Myocyte (in vitro differentiated cells): Measurements from ENCODE around the gene KLF6. TPM values are rescaled to one million over a fixed set of nuclear protein-coding genes. Genes with fewer than 3 reads are reported as not detected.
"Not testable (repeated sequence)": the region's sequence is repeated elsewhere in the genome, so short reads cannot be mapped to it uniquely, and the experiment has no call there.

ENCODE experiments used
- DNase-seq: peaks from one replicate; pipeline ENCODE4 v3.0.0-alpha.2; 2012; ENCODE audit warnings: low read depth
- total RNA-seq: library from RNA; depleted of rRNA; stranded (reverse); fragments of >200 nt; gene quantifications from 2 replicates; pipeline ENCODE4 v1.2.3, GENCODE V29; 2014

The KLF6 gene
- total RNA-seq, 1 donor from 2014 or later: 14.9 TPM

DNA sequence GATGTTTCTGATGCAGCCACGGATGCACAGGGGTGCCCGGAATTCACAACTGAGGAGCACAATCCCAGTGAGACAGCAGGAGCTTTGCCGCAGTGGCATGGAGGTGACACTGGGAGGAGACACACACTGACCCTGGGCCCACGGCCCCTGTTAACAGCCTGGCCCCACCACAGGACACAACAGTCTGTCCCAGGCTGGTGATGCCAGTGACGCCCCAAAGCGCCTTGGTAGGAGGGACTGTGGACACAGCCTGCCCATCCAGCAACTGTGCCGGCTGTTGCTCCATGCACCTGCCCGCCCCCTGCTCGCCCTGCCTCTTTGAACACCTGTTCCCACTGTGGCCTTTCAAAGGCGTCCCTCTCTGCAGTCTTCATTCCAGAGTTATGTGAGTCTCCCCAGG is 49.8 kb downstream of the KLF6 start:
- peak; percentile 27 for DNase-seq

DNA sequence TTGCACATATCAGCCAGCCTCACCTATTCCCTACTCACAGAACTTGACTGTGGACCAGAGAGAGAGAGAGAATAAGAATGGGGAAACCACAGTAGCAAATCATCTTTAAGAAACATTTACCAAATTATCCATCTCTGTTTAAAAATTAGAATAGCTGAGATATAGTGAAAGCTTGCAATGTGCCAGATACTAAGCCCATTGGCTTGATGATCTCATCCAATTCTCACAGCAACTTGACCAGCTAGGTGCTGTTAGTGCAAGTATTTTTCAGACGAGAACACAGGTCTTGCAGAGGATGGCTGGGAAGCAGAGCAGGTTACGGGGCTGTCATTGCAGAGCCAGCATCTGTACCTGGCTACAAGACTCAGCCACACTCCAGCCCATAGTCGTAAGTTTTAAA is 50.9 kb downstream of the KLF6 start:
- no peak for DNase-seq

DNA sequence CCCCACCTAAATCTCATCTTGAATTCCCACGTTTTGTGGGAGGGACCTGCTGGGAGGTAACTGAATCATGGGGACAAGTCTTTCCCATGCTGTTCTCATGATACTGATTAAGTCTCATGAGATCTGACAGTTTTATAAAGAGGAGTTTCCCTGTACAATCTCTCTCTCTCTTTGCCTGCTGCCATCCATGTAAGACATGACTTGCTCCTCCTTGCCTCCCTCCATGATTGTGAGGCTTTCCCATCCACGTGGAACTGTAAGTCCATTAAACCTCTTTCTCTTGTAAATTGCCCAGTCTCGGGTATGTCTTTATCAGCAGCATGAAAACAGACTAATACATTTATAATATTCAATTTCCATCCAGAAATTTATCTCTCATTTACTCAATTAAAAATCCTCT is 52.8 kb downstream of the KLF6 start:
- not testable (repeated sequence) for DNase-seq

DNA sequence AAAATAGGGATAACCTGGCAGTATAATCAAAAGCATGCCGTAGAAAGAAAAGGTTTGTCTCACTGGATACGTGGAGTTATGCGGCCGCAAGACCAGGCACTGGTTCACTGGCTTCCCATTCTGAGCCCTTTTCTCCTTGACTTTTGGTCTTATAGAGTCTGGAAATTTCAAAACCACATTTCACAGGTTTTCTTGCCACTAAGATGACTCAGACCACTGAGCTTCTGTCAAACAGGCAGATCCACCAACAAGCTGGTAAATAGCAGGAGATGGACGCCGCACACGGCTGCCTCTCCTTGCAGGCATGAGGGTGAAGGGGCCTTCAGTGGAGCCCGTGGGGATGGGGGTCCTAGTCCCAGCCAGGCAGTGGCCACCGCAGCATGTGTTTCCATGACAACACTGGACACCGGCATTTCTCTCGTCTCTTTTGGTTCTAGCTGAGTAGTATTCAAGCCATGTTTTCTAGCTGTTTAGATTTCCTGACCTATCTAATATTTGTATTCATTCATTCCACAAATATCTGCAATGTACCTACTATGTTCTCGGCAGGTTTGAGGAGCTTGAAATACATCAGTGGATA is 55.5 kb downstream of the KLF6 start:
- peak; percentile 44 for DNase-seq

DNA sequence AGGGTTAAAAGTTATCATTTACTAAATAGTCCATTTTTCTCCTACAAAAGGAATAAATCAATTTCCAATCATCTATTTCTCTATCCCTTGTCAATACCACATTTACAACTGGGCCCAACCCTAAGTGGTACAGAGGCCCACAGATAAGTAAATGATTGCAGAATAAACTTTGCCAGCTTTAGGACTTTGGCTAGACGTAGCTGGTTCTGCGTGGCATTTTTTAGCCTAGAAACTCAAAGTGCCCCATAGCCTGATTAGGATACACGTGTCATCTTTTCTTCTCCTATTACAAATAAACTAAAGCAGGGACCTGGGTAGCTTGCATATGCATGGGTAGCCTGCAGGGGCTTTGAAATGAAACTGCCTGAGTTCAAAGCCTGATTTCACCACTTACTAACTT is 56.4 kb downstream of the KLF6 start:
- no peak for DNase-seq

DNA sequence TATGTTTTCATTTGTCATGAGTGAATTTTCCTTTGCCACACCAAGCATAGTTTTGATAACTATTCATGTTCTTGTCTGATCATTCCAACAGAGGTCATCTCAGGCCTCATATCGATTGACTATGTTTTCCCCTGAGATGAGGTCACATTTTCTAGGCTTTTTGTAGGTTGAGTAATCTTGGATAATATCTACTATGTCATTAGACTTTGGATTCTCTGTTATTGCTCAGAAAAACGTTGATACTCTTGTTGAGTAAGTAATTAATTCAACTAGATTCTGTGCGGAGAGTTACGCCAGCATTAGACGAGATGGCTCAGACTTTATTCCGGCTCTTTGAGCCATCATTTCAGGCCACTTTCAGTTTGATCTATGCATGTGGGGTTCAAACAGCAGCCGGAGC is 57.7 kb downstream of the KLF6 start:
- DNase-seq: no peak
